Neural crest cell (in vitro differentiated cells): ENCODE data around the gene INIP. TPM values are rescaled to one million over a fixed set of nuclear protein-coding genes. Genes with fewer than 3 reads are reported as not detected.

Experiments
- DNase-seq: peaks from one replicate; pipeline ENCODE4 v3.0.0; 2021; ENCODE audit warnings: low read depth, mixed read lengths, low spot score
- H3K27ac Mint-ChIP-seq: one replicate; pipeline ENCODE4 v1.8.0; 2021; ENCODE audit warnings: mild to moderate bottlenecking, mixed read lengths; ENCODE audit not compliant: unreplicated experiment
- H3K27me3 Mint-ChIP-seq: 2 replicates; pipeline ENCODE4 v1.8.0; 2021; ENCODE audit warnings: low read depth, mild to moderate bottlenecking, mixed read lengths
- H3K36me3 Mint-ChIP-seq: 2 replicates; pipeline ENCODE4 v1.8.0; 2021; ENCODE audit warnings: low read depth, mild to moderate bottlenecking, mixed read lengths
- H3K4me1 Mint-ChIP-seq: 2 replicates; pipeline ENCODE4 v1.8.0; 2021; ENCODE audit warnings: mixed read lengths
- H3K4me3 Mint-ChIP-seq: one replicate; pipeline ENCODE4 v1.8.0; 2021; ENCODE audit warnings: mild to moderate bottlenecking, mixed read lengths
- H3K9me3 Mint-ChIP-seq: 2 replicates; pipeline ENCODE4 v1.8.0; 2021; ENCODE audit warnings: mixed read lengths
- total RNA-seq: library from RNA; stranded (reverse); gene quantifications from 2 replicates; pipeline ENCODE4 v1.2.1, GENCODE V29; 2021
- TF ChIP-seq, protein P1 (sequence below): fragments of 200-600 bp; sonication (generic); conservative IDR thresholded peaks from 2 replicates; pipeline ENCODE4 v1.5.0; 2021; ENCODE audit warnings: antibody characterized with exemption, mild to moderate bottlenecking

Gene INIP
- total RNA-seq, 1 donor from 2014 or later, result 37.7 TPM

DNA sequence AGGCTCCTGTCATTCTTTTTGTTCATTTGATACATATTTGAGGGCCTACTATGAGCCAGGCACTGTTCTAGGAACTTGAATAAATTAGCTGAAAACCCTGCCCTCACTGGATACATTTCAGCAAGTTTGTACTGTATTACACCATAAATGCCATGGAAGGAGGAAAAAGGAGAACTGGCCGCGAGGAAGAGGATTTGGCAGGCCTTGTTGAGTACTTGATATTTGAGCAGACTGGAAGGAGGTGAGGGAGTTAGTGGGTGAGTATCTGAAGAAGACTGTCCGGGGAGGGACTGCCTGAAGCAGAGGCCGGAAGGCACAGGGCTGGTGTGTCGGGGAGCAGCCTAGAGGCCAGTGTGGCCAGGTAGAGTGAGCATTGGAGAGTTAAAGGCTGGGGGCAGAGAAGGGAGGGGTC, 37.1 kb upstream of the INIP start:
- Mint-ChIP-seq H3K4me1 (peaks cover 49% of the 10 kb centered on the region), H3K9me3 (no peaks in the 10 kb centered on the region), H3K27me3 (no peaks in the 10 kb centered on the region), H3K27ac (peak overlapping the region; percentile 44), H3K4me3 (peak overlapping the region; percentile 21), H3K36me3 (no peaks in the 10 kb centered on the region)
- DNase-seq, result no peak
- TF ChIP-seq, protein P1, sequence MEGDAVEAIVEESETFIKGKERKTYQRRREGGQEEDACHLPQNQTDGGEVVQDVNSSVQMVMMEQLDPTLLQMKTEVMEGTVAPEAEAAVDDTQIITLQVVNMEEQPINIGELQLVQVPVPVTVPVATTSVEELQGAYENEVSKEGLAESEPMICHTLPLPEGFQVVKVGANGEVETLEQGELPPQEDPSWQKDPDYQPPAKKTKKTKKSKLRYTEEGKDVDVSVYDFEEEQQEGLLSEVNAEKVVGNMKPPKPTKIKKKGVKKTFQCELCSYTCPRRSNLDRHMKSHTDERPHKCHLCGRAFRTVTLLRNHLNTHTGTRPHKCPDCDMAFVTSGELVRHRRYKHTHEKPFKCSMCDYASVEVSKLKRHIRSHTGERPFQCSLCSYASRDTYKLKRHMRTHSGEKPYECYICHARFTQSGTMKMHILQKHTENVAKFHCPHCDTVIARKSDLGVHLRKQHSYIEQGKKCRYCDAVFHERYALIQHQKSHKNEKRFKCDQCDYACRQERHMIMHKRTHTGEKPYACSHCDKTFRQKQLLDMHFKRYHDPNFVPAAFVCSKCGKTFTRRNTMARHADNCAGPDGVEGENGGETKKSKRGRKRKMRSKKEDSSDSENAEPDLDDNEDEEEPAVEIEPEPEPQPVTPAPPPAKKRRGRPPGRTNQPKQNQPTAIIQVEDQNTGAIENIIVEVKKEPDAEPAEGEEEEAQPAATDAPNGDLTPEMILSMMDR, result no peak

DNA sequence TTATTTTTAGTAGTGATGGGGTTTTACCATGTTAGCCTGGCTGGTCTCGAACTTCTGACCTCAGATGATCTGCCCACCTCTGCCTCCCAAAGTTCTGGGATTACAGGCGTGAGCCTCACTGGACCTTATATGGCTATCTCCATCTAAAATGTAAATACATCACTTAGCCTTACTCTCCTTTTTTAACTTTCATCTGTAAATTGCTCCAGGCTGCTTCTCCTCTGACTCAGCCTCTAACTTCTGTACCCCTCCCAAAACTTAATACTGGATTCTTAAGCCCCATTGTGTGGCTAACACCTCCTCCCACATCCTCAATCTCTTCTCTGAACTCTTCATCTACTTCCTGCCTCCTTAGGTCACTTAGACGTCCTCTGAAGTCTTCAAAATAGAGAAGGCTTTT, 36.7 kb upstream of the INIP start:
- Mint-ChIP-seq H3K36me3 (no peaks in the 10 kb centered on the region), H3K27ac (no peak overlapping the region), H3K4me1 (peaks cover 50% of the 10 kb centered on the region), H3K4me3 (peak overlapping the region; percentile 21), H3K27me3 (no peaks in the 10 kb centered on the region), H3K9me3 (no peaks in the 10 kb centered on the region)
- DNase-seq, result no peak
- TF ChIP-seq, protein P1, result no peak

DNA sequence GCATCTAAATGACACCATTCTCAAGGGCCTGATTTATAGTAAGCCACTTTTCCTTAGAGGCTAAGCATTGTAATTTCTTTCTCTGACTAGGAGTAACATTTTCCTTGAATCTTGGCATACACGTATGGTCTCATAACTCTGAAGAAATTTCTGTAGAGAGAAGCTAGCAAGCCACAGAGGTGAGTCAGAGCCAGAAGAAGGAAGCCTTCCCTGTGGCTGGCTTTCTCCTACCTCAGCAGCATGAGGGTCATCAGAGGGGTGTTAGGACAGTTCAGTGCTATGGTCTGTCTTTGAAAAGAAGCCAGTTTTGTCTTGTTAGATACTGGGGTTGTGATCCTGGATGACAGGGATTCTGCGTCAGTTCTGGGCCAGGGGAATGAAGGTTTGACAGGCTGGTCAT, 35.8 kb upstream of the INIP start:
- H3K27me3 Mint-ChIP-seq, result no peaks in the 10 kb centered on the region
- H3K4me3 Mint-ChIP-seq, result peak overlapping the region; percentile 61
- H3K9me3 Mint-ChIP-seq, result no peaks in the 10 kb centered on the region
- no peak for DNase-seq
- TF ChIP-seq, protein P1, result no peak
- peaks cover 54% of the 10 kb centered on the region for H3K4me1 Mint-ChIP-seq
- H3K27ac Mint-ChIP-seq, result no peak overlapping the region
- no peaks in the 10 kb centered on the region for H3K36me3 Mint-ChIP-seq

DNA sequence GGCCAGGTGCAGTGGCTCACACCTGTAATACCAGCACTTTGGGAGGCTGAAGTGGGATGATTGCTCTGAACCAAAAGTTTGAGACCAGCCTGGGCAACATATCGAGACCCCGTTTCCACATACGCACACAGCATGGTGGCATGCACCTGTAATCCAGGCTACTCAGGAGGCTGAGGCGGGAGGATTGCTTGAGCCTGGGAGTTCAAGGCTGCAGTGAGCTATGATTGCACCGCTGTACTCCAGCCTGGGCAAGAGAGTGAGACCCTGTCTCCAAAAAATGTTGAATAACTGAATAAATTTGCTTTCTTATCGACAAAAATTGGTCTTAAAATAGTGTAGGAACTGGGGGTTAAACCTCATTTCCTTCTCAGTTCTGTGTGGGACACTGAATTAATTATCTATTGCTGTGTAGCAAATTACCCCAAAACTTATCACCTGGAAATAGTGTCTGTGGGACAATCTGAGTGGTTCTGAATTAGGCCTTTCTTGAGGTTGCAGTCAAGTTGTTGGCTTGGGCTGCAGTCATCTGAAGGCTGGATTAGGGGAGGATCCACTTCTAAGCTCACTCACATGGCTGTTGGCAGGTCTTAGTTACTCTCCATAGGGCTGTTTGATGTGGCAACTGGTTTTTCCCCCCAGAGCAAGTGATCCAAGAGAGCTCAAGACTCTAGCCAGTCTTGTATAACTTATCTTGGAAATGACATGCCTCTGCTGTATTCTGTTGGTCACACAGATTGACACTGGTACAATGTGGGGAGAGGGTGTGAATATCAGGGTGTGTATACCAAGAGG, 34.6 kb upstream of the INIP start:
- no peak for DNase-seq
- Mint-ChIP-seq H3K36me3 (no peaks in the 10 kb centered on the region), H3K9me3 (no peaks in the 10 kb centered on the region), H3K27ac (no peak overlapping the region), H3K4me3 (peak overlapping the region; percentile 94), H3K4me1 (peaks cover 60% of the 10 kb centered on the region), H3K27me3 (no peaks in the 10 kb centered on the region)
- TF ChIP-seq, protein P1, result no peak

DNA sequence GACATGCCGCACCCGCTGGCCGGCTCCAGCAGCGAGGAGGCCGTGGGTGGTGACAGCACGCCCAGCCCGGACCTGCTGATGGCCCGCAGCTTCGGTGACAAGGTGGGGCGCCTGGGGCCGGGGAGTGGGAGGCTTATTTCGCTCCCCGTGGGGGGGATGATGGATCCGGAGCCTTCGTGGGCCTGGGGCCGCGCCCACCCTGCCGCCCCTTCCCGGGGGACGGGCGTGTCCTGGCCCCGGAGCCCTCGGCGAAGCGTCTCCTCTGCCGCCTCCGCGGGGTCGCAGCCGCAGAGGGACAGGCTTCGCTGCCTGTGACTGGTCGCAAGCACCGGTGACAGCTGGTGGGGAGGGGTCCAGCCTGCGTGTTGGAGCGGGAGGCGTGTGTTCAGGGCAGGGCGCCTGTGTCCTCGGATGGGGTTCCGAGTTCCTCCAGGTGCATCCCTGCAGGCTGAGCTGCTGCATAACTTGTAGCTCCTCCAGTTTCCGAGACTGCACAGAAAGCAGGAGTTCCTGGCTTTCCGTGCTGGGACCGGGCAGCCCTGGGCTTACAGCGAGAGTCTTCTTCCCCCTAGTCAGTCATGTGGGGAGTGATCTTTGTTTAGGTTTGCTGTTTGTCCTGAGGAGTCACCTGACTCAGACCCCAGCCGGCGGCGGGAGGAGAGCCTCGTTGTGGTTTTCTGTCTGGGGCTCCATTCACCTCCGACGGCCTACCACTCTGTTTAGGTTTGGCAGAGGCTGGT, 33.3 kb upstream of the INIP start:
- Mint-ChIP-seq H3K4me3 (peak overlapping the region; percentile 94), H3K27me3 (no peaks in the 10 kb centered on the region), H3K27ac (peak overlapping the region; percentile 90), H3K9me3 (no peaks in the 10 kb centered on the region), H3K36me3 (no peaks in the 10 kb centered on the region), H3K4me1 (peaks cover 67% of the 10 kb centered on the region)
- TF ChIP-seq, protein P1, result no peak
- DNase-seq, result peak; percentile 54
